HG03280 (cell line): ENCODE data around the gene DPPA3.
"Not testable (repeated sequence)": the region's sequence is repeated elsewhere in the genome, so short reads cannot be mapped to it uniquely, and the experiment has no call there.

Experiments used
- ATAC-seq: cut with Tn5 transposase; IDR thresholded peaks from one replicate; pipeline ENCODE4 v1.9.1; 2021; ENCODE audit warnings: mild to moderate bottlenecking, moderate library complexity; ENCODE audit not compliant: unreplicated experiment

The DPPA3 gene

DNA sequence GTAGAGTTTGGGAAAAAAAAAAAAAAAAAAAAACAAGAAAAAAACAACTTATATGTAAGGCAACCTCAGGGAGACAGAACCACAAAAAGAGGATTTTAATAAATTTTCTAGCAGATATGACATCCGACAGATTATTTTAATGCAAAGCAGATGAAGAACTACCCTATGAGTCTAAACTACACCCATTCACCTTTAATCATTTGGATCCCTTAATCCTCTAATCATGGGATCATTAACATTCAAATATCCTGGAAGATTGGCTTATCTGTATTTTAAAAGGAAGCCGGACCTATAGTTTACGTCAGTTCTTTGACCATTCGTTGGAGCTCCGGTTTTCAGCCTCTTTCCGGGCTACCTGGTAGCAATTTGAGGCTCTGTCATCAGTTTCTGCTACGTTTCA is at the start of gene DPPA3:
Gene DPPA3, plus strand, starts transcription at position 301 of the 400 bp plus-strand sequence. CDS start 138 bp downstream, outside the sequence.
- no peak for ATAC-seq

DNA sequence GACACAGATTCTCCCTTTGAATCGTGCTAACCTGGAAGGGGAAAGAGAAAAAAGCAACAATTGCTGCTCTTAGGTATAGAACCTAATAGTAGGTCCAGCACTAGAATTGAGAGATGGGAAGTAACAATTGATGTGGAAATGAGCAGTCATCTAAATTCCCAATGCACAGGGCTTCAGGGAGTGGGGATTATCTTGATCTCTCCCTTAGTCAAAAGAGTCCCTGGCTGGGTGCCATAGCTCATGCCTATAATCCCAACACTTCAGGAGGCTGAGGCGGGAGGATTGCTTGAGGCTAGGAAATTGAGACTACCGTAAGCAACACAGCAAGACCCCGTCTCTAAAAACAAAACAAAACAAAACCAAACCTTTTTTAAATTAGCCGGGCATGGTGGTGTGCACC is 49.5 kb upstream of the DPPA3 start:
- no peak for ATAC-seq

DNA sequence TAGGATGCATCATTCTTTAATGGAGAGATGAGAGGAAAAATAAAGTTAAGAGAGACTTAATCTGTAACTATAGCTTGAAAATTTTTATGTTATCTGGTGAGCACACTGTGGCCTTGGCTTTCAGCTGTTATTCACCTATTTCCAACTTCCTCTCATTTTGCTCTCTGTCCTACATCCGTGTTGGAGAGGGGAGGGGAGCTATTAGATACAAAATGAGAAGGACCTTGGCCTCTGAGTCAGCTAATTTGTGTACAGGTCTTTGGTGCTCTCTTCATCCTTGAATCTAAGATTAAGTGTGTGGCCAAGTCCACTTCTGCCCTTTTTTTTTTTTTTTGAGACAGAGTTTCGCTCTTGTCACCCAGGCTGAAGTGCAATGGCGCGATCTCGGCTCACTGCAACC is 44.6 kb upstream of the DPPA3 start:
- ATAC-seq, result no peak

DNA sequence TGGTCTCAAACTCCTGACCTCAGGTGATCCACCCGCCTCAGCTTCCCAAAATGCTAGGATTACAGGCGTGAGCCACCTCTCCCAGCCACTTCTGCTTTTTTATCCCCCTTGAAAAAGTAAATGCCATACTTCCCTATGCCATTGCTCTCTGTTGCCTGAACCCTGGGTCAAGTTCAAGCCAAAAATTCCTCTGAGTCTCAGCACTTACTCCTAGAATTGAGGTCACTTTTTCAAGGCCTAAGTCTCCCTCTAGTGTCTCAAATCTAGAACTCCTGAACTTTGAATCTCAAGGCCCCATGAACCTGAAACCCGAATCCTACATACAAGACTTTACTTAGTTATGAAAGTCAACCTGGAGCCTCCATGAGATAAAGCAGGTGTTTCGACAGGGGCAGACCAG is 44.1 kb upstream of the DPPA3 start:
- ATAC-seq, result no peak

DNA sequence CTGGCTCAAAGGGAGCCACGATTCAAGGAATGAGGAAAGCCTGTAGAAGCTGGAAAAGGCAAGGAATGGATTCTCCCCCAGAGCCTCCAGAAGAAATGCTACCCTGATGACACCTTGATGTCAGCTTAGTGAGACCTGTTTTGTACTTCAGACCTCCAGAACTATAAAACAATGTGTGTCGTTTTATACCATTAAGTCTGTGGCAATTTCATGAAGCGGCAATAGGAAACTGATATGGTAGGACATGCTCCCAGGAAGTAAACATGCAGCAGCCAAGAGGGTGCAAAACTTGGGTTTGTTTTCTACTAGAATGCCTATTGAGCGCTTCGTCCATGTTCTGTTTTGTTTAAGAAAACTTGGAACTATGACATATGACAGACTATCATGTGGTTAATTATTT is 43.1 kb upstream of the DPPA3 start:
- ATAC-seq, result no peak

DNA sequence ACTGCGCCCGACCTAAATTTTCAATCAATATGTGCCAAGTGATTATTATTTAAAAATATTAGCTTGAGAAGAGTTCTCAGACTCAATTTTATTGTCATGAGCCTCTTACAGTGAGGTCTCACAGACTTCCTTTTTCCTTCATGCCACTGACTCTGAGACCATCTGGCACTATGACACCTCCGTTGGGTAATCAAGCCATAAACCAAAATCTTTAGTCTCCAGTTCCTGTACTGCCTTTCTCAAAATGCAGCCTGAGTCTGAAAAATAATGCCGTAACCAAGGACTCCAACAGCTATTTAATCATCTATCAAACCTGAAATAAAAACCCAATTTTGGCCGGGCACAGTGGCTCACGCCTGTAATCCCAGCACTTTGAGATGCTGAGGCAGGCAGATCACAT is 35.8 kb upstream of the DPPA3 start:
- not testable (repeated sequence) for ATAC-seq

DNA sequence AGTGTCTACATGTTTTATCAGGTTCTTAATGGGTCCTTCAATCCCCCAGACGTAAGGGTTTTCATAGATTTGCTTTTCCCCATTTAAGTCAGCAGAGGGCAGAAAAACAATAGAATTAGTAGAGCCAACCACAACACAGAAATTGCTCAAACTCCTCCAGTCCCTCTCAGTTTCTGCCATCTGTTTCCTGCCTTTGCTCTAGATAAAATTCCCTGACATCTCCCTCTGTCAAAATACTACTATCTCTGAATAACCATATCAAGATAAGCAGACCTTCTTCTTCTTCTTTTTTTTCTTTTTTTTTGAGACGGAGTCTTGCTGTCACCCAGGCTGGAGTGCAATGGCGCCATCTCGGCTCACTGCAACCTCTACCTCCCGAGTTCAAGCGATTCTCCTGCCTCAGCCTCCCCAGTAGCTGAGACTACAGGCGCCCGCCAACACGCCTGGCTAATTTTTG is 33.8 kb upstream of the DPPA3 start:
- not testable (repeated sequence) for ATAC-seq

DNA sequence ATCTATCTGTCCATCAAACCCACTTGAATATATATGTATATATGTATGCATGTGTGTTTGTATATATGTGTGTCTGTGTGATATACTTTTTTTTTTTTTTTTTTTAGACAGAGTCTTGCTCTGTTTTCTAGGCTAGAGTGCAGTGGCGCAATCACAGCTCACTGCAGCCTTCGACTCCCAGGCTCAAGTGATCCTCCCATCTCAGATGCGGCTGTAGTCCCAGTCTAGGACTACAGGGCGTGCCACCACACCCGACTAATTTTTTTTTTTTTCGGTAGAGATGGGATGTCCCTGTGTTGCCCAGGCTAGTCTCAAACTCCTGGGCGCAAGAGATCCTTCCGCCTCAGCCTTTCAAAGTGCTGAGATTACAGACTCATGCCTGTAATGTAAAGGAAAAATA is 32.5 kb upstream of the DPPA3 start:
- no peak for ATAC-seq

DNA sequence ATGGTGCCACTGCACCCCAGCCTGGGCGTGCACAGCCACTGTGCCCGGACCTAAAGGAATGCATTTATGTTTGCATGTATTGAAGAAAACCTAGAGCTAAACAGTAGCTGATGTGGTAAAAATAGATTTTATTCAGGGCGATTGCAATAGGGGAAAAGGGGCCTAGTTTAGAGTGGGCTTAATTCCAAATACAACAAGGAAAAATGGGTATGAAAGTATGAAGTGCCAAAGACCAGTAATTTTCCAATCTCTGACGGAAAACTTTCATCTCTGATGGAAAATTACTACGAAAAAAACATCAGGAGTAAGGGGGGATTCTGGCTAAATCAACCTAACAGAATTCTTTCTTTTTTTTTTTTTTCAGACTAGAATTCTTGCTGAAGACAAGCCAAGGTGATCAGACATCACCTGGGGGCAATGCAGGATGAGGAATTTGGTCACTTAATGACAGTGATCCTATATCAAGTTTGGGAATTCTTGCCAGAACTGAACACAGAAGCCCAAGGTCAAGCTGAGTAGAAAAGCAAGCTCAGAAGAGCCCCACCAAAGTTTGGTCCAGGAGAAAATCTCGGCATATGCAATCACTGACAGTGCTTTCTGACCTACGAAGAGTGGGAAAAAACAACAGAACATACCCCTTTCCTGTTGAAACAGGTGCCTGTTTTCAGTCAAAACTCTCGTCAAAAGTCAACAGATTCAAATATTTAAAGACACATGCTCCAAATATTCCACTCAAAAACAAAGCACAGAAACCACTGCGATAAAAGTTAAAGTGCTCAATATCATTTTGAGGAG is 31.8 kb upstream of the DPPA3 start:
- ATAC-seq, result no peak

DNA sequence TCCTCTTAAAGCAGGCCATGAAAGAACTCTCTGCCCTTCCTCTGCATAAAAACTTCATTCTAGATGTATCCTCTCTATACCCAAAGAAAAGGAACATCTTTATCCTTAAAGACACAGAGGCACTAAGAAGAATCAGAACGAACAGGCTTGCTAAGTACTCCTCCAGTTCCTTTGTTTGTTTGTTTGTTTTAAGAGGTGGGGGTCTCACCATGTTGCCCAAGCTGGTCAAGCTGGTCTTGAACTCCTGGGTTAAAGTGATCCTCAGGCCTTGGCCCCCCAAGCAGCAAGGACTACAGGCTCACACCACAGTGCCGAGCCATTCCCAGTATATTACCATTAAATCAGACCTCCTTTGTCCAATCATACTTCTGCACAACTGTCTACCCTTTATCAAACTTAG is 29.7 kb upstream of the DPPA3 start:
- ATAC-seq, result no peak

DNA sequence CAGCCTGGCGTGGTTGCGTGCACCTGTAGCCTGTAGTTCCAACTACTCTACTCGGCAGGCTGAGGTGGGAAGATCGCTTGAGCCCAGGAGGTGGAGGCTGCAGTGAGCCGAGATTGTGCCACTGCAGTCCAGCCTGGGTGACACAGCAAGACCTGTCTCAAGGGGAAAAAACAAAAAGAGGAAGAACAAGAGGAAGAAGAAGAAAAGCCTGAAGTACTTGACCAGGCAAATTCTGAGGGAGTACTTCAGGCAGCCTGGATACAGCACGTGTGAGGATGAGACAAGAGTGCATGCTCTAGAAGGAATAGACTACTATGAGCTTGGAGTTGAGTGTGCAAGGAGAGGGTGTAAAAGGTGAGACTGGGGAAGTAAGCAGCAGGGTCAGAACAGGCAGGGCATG is 17.4 kb upstream of the DPPA3 start:
- no peak for ATAC-seq

DNA sequence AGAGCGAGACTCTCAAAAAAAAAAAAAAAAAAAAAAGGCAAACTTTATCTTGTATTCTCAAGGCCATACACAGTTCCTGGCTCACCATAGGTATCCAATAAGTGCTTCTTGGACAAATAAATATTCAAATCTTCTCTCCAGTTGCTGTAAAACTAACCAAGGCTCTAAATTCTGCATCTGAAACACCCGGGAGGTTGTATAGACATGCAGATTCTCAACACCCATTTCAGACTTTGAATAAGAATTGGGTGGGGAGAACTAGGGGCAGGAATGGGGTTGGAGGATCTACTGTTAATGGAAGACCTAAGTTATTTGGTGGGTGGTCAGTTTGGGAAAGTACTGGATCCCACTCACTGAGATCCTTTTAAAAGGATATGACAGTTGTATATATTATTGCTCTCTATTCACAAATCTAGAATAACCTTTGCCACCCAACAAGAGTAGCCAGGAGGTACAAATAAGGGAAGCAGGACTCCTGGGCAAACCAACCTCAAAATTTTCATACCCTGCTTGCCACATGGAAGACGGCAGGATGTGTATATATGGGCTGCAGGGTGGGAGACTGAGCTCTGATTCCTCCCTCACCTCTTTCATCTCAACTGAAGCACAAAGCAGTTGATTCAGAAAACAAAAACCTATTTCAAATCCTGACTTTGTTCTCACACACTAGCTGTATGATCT is 16.5 kb upstream of the DPPA3 start:
- ATAC-seq, result no peak

DNA sequence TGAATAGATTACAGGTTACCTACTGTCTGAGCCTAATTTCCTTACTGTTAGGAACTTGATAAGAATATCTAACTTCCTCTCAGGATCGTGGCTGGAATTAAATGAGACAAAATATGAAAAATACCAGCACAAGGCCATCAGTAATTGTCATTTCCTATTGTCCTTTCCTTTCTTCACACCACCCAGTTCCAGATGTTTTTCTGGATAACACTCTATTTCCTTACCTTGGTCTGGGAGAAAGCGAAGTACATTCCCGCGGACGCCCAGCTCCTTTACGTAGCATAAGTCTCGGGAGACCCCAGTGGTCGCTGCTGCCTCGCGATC is 16.0 kb upstream of the DPPA3 start:
- ATAC-seq, result no peak

DNA sequence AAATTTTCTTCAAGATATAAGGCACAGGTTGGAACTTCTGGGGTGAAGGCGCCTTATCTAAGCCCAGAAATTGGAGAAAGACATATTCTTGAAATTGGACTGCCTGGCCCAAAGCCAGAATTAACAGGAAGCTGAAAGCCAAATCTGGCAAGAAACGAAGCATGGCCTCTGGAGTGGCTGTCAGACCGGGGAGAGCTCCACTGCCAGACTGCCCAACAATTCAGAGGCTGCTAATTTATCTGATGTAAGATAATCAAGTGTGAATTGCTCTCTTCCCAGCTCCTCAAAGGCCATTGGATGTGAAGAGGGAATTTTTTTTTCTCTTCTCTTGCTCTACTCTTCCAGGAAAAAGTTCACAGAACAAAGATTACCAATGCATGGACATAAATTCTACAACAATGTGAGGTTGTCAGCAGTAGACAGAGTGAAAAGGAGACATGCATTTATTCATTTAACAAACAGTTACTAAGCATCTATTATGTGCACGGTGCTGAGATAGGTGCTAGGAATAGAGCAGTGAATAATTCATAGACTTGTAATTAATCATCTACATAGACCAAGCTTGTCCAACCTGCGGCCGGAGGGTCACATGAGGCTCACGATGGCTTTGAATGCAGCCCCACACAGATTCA is 15.6 kb upstream of the DPPA3 start, which contains the start of gene GDF3:
Gene GDF3, minus strand, starts transcription at position 210 of the 632 bp plus-strand sequence. Its CDS starts 47 bp downstream, at position 163.
- ATAC-seq, result no peak

DNA sequence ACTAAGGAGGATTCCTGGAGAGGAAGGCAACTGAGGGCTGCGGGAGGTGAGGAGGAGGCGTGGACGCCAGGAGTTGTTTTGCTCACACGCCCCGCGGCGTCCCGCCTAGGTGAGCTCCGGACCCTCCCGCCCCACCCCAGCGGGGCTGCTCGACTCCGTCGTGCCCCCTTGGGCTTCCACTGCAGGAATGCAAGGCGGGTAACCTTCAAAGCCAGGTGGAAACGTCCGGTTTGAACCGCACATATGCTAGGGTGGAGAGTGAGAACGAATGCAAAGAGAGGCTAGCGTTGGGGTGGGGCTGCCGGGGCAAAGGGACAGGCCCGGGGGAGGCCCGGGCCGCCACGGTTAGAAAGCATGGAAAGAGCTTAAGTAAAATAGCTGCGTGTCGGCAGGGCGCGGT is 5.4 kb upstream of the DPPA3 start:
- no peak for ATAC-seq

DNA sequence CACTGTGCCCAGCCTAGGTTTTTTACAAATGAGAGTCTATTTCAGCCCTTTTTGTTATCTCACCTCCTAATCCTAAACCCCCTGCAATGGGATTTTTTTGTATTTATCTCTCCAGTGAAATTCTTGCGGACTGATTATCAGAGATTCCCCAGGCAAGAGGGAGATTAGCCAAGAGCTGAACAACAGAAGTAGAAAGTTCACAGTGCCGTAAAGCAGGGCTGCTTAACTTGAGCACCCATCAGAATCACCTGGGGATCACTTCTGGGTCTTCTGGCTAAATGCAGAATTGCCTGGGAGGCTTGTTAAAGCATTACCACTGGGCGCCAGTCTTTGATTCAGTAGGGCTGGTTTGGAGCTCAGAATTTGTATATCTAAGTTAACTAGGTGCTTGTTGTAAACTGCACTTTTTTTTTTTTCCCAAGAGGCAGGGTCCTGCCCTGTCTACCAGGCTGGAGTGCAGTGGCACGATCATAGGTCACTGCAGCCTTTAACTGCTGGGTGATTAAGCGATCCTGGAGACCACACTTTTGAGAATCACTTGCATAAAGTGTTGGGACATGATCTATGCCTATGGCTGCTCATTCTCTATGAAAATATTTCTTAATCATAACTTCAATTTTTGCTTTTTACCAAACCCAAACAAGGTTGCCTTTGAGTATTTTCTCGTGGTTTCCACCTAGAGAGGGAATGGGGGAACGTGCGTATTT is 1.1 kb upstream of the DPPA3 start:
- no peak for ATAC-seq

DNA sequence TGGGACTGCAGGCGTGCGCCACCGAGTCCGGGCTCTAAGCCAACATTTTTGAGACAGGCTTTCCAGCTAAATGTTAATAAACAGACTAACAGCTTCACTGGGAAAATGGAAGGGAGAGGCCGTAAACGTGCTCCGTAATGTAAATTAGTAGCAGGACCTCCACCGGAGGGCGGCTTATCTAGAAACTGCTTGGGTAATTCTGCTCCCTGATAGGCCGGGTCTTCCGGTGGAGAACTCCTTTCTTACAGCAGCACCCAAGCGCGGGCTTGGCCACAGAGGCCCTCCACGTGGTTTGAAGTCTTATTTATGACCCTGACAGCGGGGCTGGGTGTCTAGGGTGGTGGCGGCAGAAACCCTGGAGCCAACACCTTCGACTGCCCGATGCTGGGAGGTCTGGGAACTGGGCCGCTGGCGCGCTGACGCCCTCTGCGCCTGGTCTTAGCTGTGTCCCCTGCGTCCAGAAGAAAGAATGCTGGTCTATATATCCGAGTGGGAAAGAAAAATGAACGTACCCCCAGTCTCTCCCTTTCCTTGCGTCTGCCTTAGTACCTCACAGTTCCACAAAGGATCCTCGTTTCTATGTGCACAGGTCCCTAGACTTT is 1.7 kb downstream of the DPPA3 start:
- no peak for ATAC-seq

DNA sequence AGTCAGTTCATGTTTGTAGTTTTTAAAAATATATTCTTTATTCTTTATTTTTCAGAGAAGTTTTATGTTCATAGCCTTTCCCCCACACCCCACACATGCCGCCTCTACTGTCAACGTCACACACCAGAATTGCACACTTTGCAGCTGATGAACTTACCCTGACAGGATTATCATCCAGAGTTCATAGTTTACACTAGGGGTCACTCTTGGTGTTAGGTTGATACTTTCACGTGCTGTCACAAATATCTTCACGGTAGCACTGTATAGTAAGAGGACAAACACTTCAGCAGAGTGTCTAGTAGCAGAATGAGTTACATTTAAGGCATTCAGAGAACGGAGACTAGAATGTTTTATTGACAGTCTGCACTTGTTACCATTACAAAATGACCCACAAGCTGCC is 5.1 kb downstream of the DPPA3 start:
- ATAC-seq, result no peak

DNA sequence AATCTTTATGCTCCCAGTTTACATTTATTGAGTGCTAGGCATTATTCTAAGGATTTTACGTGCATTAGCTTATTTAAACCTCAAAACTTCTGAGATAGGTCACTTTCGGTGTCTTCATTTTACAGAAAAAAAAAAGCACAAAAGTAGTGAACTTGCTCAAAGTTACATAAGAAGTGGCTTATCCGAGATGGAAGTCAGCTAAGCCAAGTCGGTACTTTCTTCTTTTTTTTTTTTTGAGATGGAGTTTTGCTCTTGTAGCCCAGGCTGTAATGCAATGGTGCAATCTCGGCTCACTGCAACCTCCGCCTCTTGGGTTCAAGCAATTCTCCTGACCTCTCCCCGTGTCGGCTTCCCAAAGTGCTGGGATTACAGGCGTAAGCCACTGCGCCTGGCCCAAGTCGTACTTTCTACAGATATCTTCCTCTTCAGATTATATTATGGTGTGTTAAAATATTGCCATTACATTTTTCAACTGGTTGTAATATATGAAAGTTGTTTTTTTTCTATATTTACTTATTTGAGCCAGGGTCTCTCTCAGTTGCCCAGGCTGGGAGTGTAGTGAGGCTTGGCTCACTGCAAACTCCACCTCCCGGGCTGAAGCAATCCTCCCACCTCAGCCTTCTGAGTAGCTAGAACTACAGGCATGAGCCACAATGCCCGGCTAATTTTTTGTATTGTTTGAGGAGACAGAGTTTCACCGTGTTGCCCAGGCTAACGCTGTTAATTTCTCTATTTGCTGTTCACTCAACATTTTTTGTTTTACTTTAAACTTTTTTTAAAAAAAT is 8.9 kb downstream of the DPPA3 start:
- no peak for ATAC-seq

DNA sequence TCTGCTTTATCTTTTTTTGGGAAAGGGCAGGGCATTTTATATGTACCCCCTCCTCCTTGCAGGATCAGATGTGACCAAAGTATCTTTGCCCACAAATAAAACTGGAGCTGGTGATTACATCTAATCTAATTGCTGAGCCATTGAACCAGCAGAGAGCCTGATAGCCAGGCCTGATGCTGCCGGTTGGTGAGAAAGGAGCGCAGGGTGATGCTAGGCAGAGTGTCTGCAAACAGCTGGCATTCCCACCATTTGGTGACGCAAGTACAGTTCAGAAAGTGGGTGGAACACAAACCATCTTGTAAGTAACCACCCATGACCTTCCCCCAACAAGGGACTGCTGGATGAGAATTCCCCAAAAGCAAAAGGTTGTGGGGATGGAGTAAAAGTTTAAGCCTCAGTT is 12.7 kb downstream of the DPPA3 start:
- ATAC-seq, result no peak
